ENCODE data around the gene NFIB.
A peak's percentile ranks its signal among the peaks of the same experiment; 100 is the strongest.

NFIB gene

GRCh38 chr9:14309403-14309802, 4.5 kb downstream of the NFIB start:
- peak; percentile 38; the same call in 2 of the 3 replicates for ATAC-seq (ENCODE audit: low read depth)
- Histone ChIP-seq H3K9me3 (ENCODE audit: severe bottlenecking) (no peaks in the 10 kb centered on the region), H3K4me3 (ENCODE audit: severe bottlenecking) (peak overlapping the region; percentile 1), H3K27ac (ENCODE audit: poor library complexity, severe bottlenecking) (peak overlapping the region; percentile 96), H3K36me3 (ENCODE audit: low read depth) (peaks cover 50% of the 10 kb centered on the region), H3K27me3 (ENCODE audit: insufficient read depth, poor library complexity, severe bottlenecking) (no peaks in the 10 kb centered on the region), H3K4me1 (ENCODE audit: insufficient read depth, poor library complexity, severe bottlenecking) (peaks cover 34% of the 10 kb centered on the region)
- TF ChIP-seq CTCF (IDR thresholded peaks at IDR 0.05; ENCODE audit: poor library complexity, severe bottlenecking) = no peak
- no peak for DNase-seq (ENCODE audit: low spot score)

- H3K4me1 ChIP-seq (ENCODE audit: insufficient read depth, poor library complexity, severe bottlenecking) = peaks cover 34% of the 10 kb centered on the region
- peak overlapping the region; percentile 1 for H3K4me3 ChIP-seq (ENCODE audit: severe bottlenecking)
- no peak for TF ChIP-seq CTCF (IDR thresholded peaks at IDR 0.05; ENCODE audit: poor library complexity, severe bottlenecking)
- H3K27me3 ChIP-seq (ENCODE audit: insufficient read depth, poor library complexity, severe bottlenecking) = no peaks in the 10 kb centered on the region
- H3K36me3 ChIP-seq (ENCODE audit: low read depth) = peaks cover 56% of the 10 kb centered on the region
- DNase-seq (ENCODE audit: low spot score) (no peak), ATAC-seq (ENCODE audit: low read depth) (no peak)
- H3K27ac ChIP-seq (ENCODE audit: poor library complexity, severe bottlenecking) = peak overlapping the region; percentile 96
- H3K9me3 ChIP-seq (ENCODE audit: severe bottlenecking) = no peaks in the 10 kb centered on the region
Observed at GRCh38 chr9:14308853-14309145, 5.1 kb downstream of the NFIB start.

- Histone ChIP-seq H3K27ac (ENCODE audit: poor library complexity, severe bottlenecking) (peak overlapping the region; percentile 96), H3K4me3 (ENCODE audit: severe bottlenecking) (peak overlapping the region; percentile 1), H3K27me3 (ENCODE audit: insufficient read depth, poor library complexity, severe bottlenecking) (no peaks in the 10 kb centered on the region), H3K9me3 (ENCODE audit: severe bottlenecking) (no peaks in the 10 kb centered on the region), H3K36me3 (ENCODE audit: low read depth) (peaks cover 61% of the 10 kb centered on the region), H3K4me1 (ENCODE audit: insufficient read depth, poor library complexity, severe bottlenecking) (peaks cover 34% of the 10 kb centered on the region)
- TF ChIP-seq CTCF (IDR thresholded peaks at IDR 0.05; ENCODE audit: poor library complexity, severe bottlenecking) = no peak
- DNase-seq (ENCODE audit: low spot score) (no peak), ATAC-seq (ENCODE audit: low read depth) (no peak; the same call in 2 of the 3 replicates)
Observed at GRCh38 chr9:14307989-14308852, 5.7 kb downstream of the NFIB start.

GRCh38 chr9:14306672-14307660, 7.0 kb downstream of the NFIB start:
- H3K27ac ChIP-seq (ENCODE audit: poor library complexity, severe bottlenecking) = no peak overlapping the region
- H3K36me3 ChIP-seq (ENCODE audit: low read depth) = peaks cover 71% of the 10 kb centered on the region
- H3K4me1 ChIP-seq (ENCODE audit: insufficient read depth, poor library complexity, severe bottlenecking) = peaks cover 34% of the 10 kb centered on the region
- TF ChIP-seq CTCF (IDR thresholded peaks at IDR 0.05; ENCODE audit: poor library complexity, severe bottlenecking) = no peak
- no peak overlapping the region for H3K4me3 ChIP-seq (ENCODE audit: severe bottlenecking)
- no peaks in the 10 kb centered on the region for H3K27me3 ChIP-seq (ENCODE audit: insufficient read depth, poor library complexity, severe bottlenecking)
- no peaks in the 10 kb centered on the region for H3K9me3 ChIP-seq (ENCODE audit: severe bottlenecking)
- DNase-seq (ENCODE audit: low spot score) (no peak), ATAC-seq (ENCODE audit: low read depth) (no peak; the same call in 2 of the 3 replicates)

Measured in RWPE2 (cell line).